SK-N-SH (cell line): ENCODE measurements around the gene TMEM248. TPM values are rescaled to one million over a fixed set of nuclear protein-coding genes. Genes with fewer than 3 reads are reported as not detected.

ENCODE experiments used
- CTCF ChIA-PET: fragments of 300-600, 350-600 bp; formaldehyde crosslinking; extraction: SDS; loops from one replicate; lab custom pipeline; 2021; lab: Yijun Ruan, JAX
- POLR2A ChIA-PET: fragments of 350-600 bp; sonication (Branson Sonifier 250); formaldehyde crosslinking; extraction: SDS; loops from one replicate; lab custom pipeline; 2020; ENCODE audit warnings: antibody characterized with exemption, inconsistent platforms; lab: Yijun Ruan, JAX
- DNase-seq: peaks from one replicate; pipeline ENCODE4 v3.0.0; 2012
- H2AFZ ChIP-seq: fragments of 200-600 bp; sonication (generic); 2 replicates; pipeline ENCODE4 v1.8.1; 2016; ENCODE audit warnings: antibody characterized with exemption, mild to moderate bottlenecking, low read depth
- H3F3A ChIP-seq: fragments of 200-600 bp; sonication (generic); replicated peaks from 2 replicates; pipeline ENCODE3; 2016; ENCODE audit warnings: antibody characterized with exemption, mild to moderate bottlenecking; ENCODE audit not compliant: insufficient read depth
- H3K27ac ChIP-seq, 2 experiments: fragments of 200-500 bp in 1 of 2; fragments of 200-600 bp in 1 of 2; sonication (Bioruptor generic) in 1 of 2; sonication (generic), shearing (Covaris generic) in 1 of 2; 2 replicates each; pipeline versions ENCODE4 v1.5.1 to v1.6.1; 2014 to 2016; ENCODE audit warnings: low read depth in 2 of 2, inconsistent platforms in 1 of 2, low read length in 1 of 2, mild to moderate bottlenecking in 1 of 2, mixed read lengths in 1 of 2
- H3K27me3 ChIP-seq: fragments of 200-600 bp; sonication (generic), shearing (Covaris generic); 2 replicates; pipeline ENCODE4 v1.6.1; 2016; ENCODE audit warnings: mixed run types; ENCODE audit not compliant: insufficient read depth
- H3K36me3 ChIP-seq, 2 experiments: fragments of 200-500 bp in 1 of 2; fragments of 200-600 bp in 1 of 2; sonication (Bioruptor generic) in 1 of 2; sonication (generic) in 1 of 2; replicated peaks in 1 of 2; 2 replicates each; pipeline versions ENCODE3 to v1.5.1; 2014 to 2016; ENCODE audit warnings: low read length in 1 of 2, mild to moderate bottlenecking in 1 of 2; ENCODE audit not compliant: insufficient read depth in 2 of 2, control insufficient read depth in 1 of 2
- H3K4me1 ChIP-seq, 2 experiments: fragments of 200-500 bp in 1 of 2; fragments of 200-600 bp in 1 of 2; sonication (Bioruptor generic) in 1 of 2; sonication (generic), shearing (Covaris generic) in 1 of 2; 2 replicates each; pipeline versions ENCODE4 v1.5.1 to v1.6.1; 2014 to 2016; ENCODE audit warnings: low read depth in 1 of 2, low read length in 1 of 2, mixed run types in 1 of 2; ENCODE audit not compliant: insufficient read depth in 2 of 2, control insufficient read depth in 1 of 2
- H3K4me2 ChIP-seq: fragments of 200-600 bp; sonication (generic), shearing (Covaris generic); 2 replicates; pipeline ENCODE4 v1.6.1; 2017; ENCODE audit warnings: mixed run types
- H3K4me3 ChIP-seq, 2 experiments: fragments of 200-500 bp in 1 of 2; fragments of 200-600 bp in 1 of 2; sonication (Bioruptor generic) in 1 of 2; sonication (generic), shearing (Covaris generic) in 1 of 2; 2 replicates each; pipeline versions ENCODE4 v1.5.1 to v1.8.1; 2014 to 2016; ENCODE audit warnings: low read depth in 2 of 2, inconsistent platforms in 1 of 2, low read length in 1 of 2, mild to moderate bottlenecking in 1 of 2, mixed read lengths in 1 of 2, moderate library complexity in 1 of 2
- H3K79me2 ChIP-seq: fragments of 200-600 bp; sonication (generic); 2 replicates; pipeline ENCODE4 v1.8.1; 2017; ENCODE audit warnings: mild to moderate bottlenecking; ENCODE audit not compliant: insufficient read depth
- H3K9ac ChIP-seq: fragments of 200-600 bp; sonication (generic); 2 replicates; pipeline ENCODE4 v1.6.1; 2017; ENCODE audit warnings: mixed run types
- H3K9me2 ChIP-seq: fragments of 200-600 bp; sonication (generic); 2 replicates; pipeline ENCODE4 v1.6.1; 2017; ENCODE audit warnings: mixed run types
- H3K9me3 ChIP-seq: fragments of 200-600 bp; sonication (generic); 2 replicates; pipeline ENCODE4 v1.6.1; 2017; ENCODE audit warnings: mixed run types, mild to moderate bottlenecking, moderate library complexity
- H4K20me1 ChIP-seq: fragments of 200-600 bp; sonication (generic); 2 replicates; pipeline ENCODE4 v1.6.1; 2017; ENCODE audit warnings: mild to moderate bottlenecking, mixed run types; ENCODE audit not compliant: insufficient read depth
- CHD2 ChIP-seq: fragments of 150-350 bp; IDR thresholded peaks from 2 replicates; pipeline ENCODE4 v1.6.1; 2018; ENCODE audit warnings: low read length; ENCODE audit not compliant: partially characterized antibody
- ELF1 ChIP-seq: IDR thresholded peaks from 2 replicates; pipeline ENCODE4 v1.4.0; 2012
- EP300 ChIP-seq, 2 experiments: IDR thresholded peaks; 2 replicates each; pipeline versions ENCODE4 v1.4.0 to v1.6.1; 2012; ENCODE audit warnings: borderline replicate concordance in 1 of 2, low read depth in 1 of 2, low read length in 1 of 2
- EZH2phosphoT487 ChIP-seq: fragments of 200-600 bp; sonication (generic); IDR thresholded peaks from 2 replicates; pipeline ENCODE4 v1.6.1; 2017; ENCODE audit warnings: low read depth, mixed run types, mild to moderate bottlenecking, antibody characterized with exemption, moderate library complexity, borderline replicate concordance
- FOXM1 ChIP-seq: IDR thresholded peaks from 2 replicates; pipeline ENCODE4 v1.4.0; 2012; ENCODE audit warnings: low read depth, mild to moderate bottlenecking
- GABPA ChIP-seq: IDR thresholded peaks from 2 replicates; pipeline ENCODE4 v1.4.0; 2012; ENCODE audit warnings: low read depth, mild to moderate bottlenecking
- GATA2 ChIP-seq: sonication (generic); formaldehyde crosslinking; IDR thresholded peaks from 2 replicates; pipeline ENCODE4 v1.5.0; 2020; ENCODE audit warnings: mild to moderate bottlenecking, missing genetic modification reagents
- MEF2A ChIP-seq: IDR thresholded peaks from 2 replicates; pipeline ENCODE4 v1.4.0; 2012; ENCODE audit warnings: low read depth, borderline replicate concordance
- NFIC ChIP-seq: IDR thresholded peaks from 2 replicates; pipeline ENCODE4 v1.4.0; 2012; ENCODE audit warnings: borderline replicate concordance
- RCOR1 ChIP-seq: fragments of 150-350 bp; IDR thresholded peaks from 2 replicates; pipeline ENCODE4 v1.6.1; 2017; ENCODE audit warnings: antibody characterized with exemption, low read length
- RFX5 ChIP-seq: IDR thresholded peaks from 2 replicates; pipeline ENCODE4 v1.6.1; 2012; ENCODE audit warnings: mild to moderate bottlenecking, improper control_type of control experiment, low read length
- SMC3 ChIP-seq: IDR thresholded peaks from 2 replicates; pipeline ENCODE4 v1.6.1; 2012; ENCODE audit warnings: low read depth, low read length, improper control_type of control experiment
- TAF1 ChIP-seq: IDR thresholded peaks from 2 replicates; pipeline ENCODE4 v1.6.1; 2012; ENCODE audit warnings: low read depth, mild to moderate bottlenecking, low read length, moderate library complexity, borderline replicate concordance
- TCF12 ChIP-seq: IDR thresholded peaks from 2 replicates; pipeline ENCODE4 v1.4.0; 2012
- YY1 ChIP-seq: IDR thresholded peaks from 2 replicates; pipeline ENCODE4 v1.4.0; 2012; ENCODE audit warnings: low read depth, mild to moderate bottlenecking
- WGBS: methylation state at CpG from one replicate; pipeline ENCODE4 v1.1.6; 2017; ENCODE audit warnings: low lambda C conversion rate; 5-methylcytosine and 5-hydroxymethylcytosine counted together
- polyA plus RNA-seq, 3 experiments: library from polyadenylated mRNA; depleted of rRNA; stranded (reverse); fragments of >200 nt; gene quantifications; 2 replicates each; pipeline ENCODE4 v1.2.3, GENCODE V29; 2012
- TF ChIP-seq, protein P1 (sequence below): fragments of 200-600 bp; sonication (generic); IDR thresholded peaks from 2 replicates; pipeline ENCODE4 v1.6.1; 2017; ENCODE audit warnings: antibody characterized with exemption, mild to moderate bottlenecking, moderate library complexity
- TF ChIP-seq, protein P2 (sequence below): IDR thresholded peaks from 2 replicates; pipeline ENCODE4; 2012
- TF ChIP-seq, protein P3 (sequence below): IDR thresholded peaks from 2 replicates; pipeline ENCODE4 v1.6.1; 2012; ENCODE audit warnings: mild to moderate bottlenecking, low read depth, low read length, moderate library complexity
- TF ChIP-seq, protein P4 (sequence below): fragments of 150-350 bp; IDR thresholded peaks from 2 replicates; pipeline ENCODE4 v1.6.1; 2017; ENCODE audit warnings: antibody characterized with exemption, low read length, low read depth, borderline replicate concordance
- TF ChIP-seq, protein P5 (sequence below): IDR thresholded peaks from 2 replicates; pipeline ENCODE4 v1.4.0; 2012; ENCODE audit warnings: low read depth

The TMEM248 gene
- polyA plus RNA-seq, 1 of the 3 experiments (the other 2 are of a cell fraction) = 185 TPM

DNA sequence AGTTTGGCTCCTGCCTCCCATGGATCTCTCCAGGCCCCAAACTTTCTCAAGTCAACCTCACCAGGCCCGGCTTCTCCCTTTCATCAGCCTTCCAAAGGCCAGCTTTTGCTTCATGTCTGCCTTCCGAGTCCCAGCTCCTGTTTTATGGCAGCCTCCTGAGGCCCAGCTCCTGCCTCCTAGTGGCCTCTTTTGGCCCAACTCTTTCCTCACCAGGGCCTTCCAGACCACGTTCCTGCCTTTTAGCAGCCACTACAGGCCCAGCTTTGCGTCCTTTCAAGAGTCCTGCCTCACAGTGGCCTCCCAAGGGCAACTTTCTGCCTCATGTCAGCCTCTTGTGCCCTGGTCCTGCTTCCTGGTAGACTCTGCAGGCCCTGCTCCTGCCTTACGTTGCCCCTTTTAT, 15.3 kb upstream of the TMEM248 start:
- 88% methylated on average over 5 of the region's 5 CpGs for WGBS
- no peaks in the 10 kb centered on the region for H3K4me1 ChIP-seq
- H3K79me2 ChIP-seq = no peaks in the 10 kb centered on the region
- no peaks in the 10 kb centered on the region for H3K27me3 ChIP-seq
- H3F3A ChIP-seq = no peaks in the 10 kb centered on the region
- CTCF ChIA-PET = interaction anchor here (0.6 to 1.7 kb wide), 4 partner anchors 10 to 925 kb away, joined by 3 to 11 read pairs (median 4); no protein-coding TSS in a partner anchor
- no peak for DNase-seq
- H3K36me3 ChIP-seq = peaks cover 0 to 9% of the 10 kb centered on the region in 2 experiments
- POLR2A ChIA-PET = no interaction called here
- no peak overlapping the region for H3K27ac ChIP-seq
- H3K4me2 ChIP-seq = no peak overlapping the region
- H3K9me3 ChIP-seq = no peaks in the 10 kb centered on the region
- no peaks in the 10 kb centered on the region for H3K9me2 ChIP-seq
- H4K20me1 ChIP-seq = no peaks in the 10 kb centered on the region
- no peak overlapping the region for H2AFZ ChIP-seq
- H3K4me3 ChIP-seq = no peak overlapping the region
- no peak overlapping the region for H3K9ac ChIP-seq
- TF ChIP-seq, protein P1, sequence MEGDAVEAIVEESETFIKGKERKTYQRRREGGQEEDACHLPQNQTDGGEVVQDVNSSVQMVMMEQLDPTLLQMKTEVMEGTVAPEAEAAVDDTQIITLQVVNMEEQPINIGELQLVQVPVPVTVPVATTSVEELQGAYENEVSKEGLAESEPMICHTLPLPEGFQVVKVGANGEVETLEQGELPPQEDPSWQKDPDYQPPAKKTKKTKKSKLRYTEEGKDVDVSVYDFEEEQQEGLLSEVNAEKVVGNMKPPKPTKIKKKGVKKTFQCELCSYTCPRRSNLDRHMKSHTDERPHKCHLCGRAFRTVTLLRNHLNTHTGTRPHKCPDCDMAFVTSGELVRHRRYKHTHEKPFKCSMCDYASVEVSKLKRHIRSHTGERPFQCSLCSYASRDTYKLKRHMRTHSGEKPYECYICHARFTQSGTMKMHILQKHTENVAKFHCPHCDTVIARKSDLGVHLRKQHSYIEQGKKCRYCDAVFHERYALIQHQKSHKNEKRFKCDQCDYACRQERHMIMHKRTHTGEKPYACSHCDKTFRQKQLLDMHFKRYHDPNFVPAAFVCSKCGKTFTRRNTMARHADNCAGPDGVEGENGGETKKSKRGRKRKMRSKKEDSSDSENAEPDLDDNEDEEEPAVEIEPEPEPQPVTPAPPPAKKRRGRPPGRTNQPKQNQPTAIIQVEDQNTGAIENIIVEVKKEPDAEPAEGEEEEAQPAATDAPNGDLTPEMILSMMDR = peak; percentile 35; the same call in 1 of the 2 replicates
- TF ChIP-seq EP300 (IDR thresholded peaks at IDR 0.05; ENCODE audit: borderline replicate concordance in 1 of 2, low read depth in 1 of 2, low read length in 1 of 2) = no peak

DNA sequence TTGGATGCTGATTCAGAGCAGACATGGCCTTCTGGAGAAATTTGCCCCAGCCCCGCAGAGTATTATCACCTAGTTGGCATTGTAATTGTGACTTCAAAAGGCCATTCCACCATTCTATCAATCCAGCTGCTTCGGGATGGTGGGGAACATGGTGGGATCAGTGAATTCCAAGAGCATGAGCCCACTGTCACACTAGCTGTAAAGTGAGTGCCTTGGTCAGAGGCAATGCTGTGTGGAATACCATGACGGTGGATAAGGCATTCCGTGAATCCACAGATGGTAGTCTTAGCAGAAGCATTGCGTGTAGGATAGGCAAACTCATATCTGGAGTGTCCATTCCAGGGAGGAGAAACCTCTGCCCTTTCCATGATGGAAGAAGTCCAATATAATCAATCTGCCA, 13.3 kb upstream of the TMEM248 start:
- no peak overlapping the region for H3K4me2 ChIP-seq
- DNase-seq = no peak
- no peak overlapping the region for H2AFZ ChIP-seq
- H3K9me2 ChIP-seq = no peaks in the 10 kb centered on the region
- H3K9ac ChIP-seq = no peak overlapping the region
- no peak overlapping the region for H3K27ac ChIP-seq
- no peaks in the 10 kb centered on the region for H3K79me2 ChIP-seq
- H3K4me1 ChIP-seq = no peaks in the 10 kb centered on the region
- H3K27me3 ChIP-seq = no peaks in the 10 kb centered on the region
- CTCF ChIA-PET = no interaction called here
- no peaks in the 10 kb centered on the region for H4K20me1 ChIP-seq
- 78% methylated on average over 5 of the region's 5 CpGs for WGBS
- H3K4me3 ChIP-seq = no peak overlapping the region
- no peaks in the 10 kb centered on the region for H3F3A ChIP-seq
- peaks cover 0 to 4% of the 10 kb centered on the region in 2 experiments for H3K36me3 ChIP-seq
- POLR2A ChIA-PET = no interaction called here
- no peaks in the 10 kb centered on the region for H3K9me3 ChIP-seq
- TF ChIP-seq YY1 (no peak), EZH2phosphoT487 (no peak), GATA2 (CRISPR knock-in tag) (no peak), TCF12 (no peak), SMC3 (no peak), FOXM1 (no peak), EP300 (IDR thresholded peaks at IDR 0.05; ENCODE audit: borderline replicate concordance in 1 of 2, low read depth in 1 of 2, low read length in 1 of 2) (no peak), RFX5 (no peak), RCOR1 (no peak), MEF2A (no peak), GABPA (no peak), ELF1 (no peak), NFIC (no peak), CHD2 (no peak), TAF1 (no peak)
- TF ChIP-seq, protein P2, sequence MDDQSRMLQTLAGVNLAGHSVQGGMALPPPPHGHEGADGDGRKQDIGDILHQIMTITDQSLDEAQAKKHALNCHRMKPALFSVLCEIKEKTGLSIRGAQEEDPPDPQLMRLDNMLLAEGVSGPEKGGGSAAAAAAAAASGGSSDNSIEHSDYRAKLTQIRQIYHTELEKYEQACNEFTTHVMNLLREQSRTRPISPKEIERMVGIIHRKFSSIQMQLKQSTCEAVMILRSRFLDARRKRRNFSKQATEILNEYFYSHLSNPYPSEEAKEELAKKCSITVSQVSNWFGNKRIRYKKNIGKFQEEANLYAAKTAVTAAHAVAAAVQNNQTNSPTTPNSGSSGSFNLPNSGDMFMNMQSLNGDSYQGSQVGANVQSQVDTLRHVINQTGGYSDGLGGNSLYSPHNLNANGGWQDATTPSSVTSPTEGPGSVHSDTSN = no peak
- TF ChIP-seq, protein P3, sequence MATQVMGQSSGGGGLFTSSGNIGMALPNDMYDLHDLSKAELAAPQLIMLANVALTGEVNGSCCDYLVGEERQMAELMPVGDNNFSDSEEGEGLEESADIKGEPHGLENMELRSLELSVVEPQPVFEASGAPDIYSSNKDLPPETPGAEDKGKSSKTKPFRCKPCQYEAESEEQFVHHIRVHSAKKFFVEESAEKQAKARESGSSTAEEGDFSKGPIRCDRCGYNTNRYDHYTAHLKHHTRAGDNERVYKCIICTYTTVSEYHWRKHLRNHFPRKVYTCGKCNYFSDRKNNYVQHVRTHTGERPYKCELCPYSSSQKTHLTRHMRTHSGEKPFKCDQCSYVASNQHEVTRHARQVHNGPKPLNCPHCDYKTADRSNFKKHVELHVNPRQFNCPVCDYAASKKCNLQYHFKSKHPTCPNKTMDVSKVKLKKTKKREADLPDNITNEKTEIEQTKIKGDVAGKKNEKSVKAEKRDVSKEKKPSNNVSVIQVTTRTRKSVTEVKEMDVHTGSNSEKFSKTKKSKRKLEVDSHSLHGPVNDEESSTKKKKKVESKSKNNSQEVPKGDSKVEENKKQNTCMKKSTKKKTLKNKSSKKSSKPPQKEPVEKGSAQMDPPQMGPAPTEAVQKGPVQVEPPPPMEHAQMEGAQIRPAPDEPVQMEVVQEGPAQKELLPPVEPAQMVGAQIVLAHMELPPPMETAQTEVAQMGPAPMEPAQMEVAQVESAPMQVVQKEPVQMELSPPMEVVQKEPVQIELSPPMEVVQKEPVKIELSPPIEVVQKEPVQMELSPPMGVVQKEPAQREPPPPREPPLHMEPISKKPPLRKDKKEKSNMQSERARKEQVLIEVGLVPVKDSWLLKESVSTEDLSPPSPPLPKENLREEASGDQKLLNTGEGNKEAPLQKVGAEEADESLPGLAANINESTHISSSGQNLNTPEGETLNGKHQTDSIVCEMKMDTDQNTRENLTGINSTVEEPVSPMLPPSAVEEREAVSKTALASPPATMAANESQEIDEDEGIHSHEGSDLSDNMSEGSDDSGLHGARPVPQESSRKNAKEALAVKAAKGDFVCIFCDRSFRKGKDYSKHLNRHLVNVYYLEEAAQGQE = no peak
- TF ChIP-seq, protein P4, sequence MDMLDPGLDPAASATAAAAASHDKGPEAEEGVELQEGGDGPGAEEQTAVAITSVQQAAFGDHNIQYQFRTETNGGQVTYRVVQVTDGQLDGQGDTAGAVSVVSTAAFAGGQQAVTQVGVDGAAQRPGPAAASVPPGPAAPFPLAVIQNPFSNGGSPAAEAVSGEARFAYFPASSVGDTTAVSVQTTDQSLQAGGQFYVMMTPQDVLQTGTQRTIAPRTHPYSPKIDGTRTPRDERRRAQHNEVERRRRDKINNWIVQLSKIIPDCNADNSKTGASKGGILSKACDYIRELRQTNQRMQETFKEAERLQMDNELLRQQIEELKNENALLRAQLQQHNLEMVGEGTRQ = no peak
- TF ChIP-seq, protein P5, sequence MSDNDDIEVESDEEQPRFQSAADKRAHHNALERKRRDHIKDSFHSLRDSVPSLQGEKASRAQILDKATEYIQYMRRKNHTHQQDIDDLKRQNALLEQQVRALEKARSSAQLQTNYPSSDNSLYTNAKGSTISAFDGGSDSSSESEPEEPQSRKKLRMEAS = no peak
